Panc1 (cell line): ENCODE measurements around the gene HNF4A. TPM values are rescaled to one million over a fixed set of nuclear protein-coding genes. Genes with fewer than 3 reads are reported as not detected.

Source experiments
- ATAC-seq: fragments of 200-7000 bp; cut with Tn5 transposase; 2 replicates; pipeline ENCODE4 v1.9.1; 2020; ENCODE audit warnings: mild to moderate bottlenecking, moderate library complexity
- BruUV-seq: library from RNA; stranded (reverse); fragments of 400-500 nt; replicated peaks from 2 replicates; lab custom pipeline; 2021; lab: Mats Ljungman, UMichigan
- CTCF ChIA-PET: fragments of 300-600 bp; sonication (Branson Sonifier 250); formaldehyde crosslinking; loops from one replicate; lab custom pipeline; 2022; ENCODE audit warnings: antibody characterized with exemption; lab: Charles Lee
- POLR2A ChIA-PET: fragments of 300-600 bp; sonication (Branson Sonifier 250); formaldehyde crosslinking; loops from one replicate; lab custom pipeline; 2022; ENCODE audit warnings: antibody characterized with exemption; lab: Charles Lee
- DNase-seq: peaks from one replicate; pipeline ENCODE4 v3.0.0-alpha.2; 2010; ENCODE audit warnings: low read depth, low spot score
- H3K27ac ChIP-seq: 2 replicates; pipeline ENCODE4 v1.5.1; 2011; ENCODE audit warnings: mild to moderate bottlenecking, low read length, inconsistent platforms
- H3K27me3 ChIP-seq: fragments of 200-500 bp; sonication (Bioruptor generic); 2 replicates; pipeline ENCODE4 v1.6.0; 2014; ENCODE audit warnings: low read length, inconsistent platforms; ENCODE audit not compliant: control insufficient read depth, insufficient read depth
- H3K36me3 ChIP-seq: fragments of 200-500 bp; sonication (Bioruptor generic); 2 replicates; pipeline ENCODE4 v1.5.1; 2014; ENCODE audit warnings: inconsistent platforms, mild to moderate bottlenecking, low read length, moderate library complexity; ENCODE audit not compliant: control insufficient read depth, insufficient read depth
- H3K4me1 ChIP-seq: 2 replicates; pipeline ENCODE4 v1.5.1; 2011; ENCODE audit warnings: inconsistent platforms, mild to moderate bottlenecking, low read length, moderate library complexity; ENCODE audit not compliant: control insufficient read depth, insufficient read depth
- H3K4me3 ChIP-seq, 2 experiments: 2 replicates each; pipeline ENCODE4 v1.5.1; 2011 to 2012; ENCODE audit warnings: low read depth in 2 of 2, low read length in 2 of 2, mild to moderate bottlenecking in 2 of 2, inconsistent platforms in 1 of 2, moderate library complexity in 1 of 2
- H3K9me3 ChIP-seq: fragments of 200-500 bp; sonication (Bioruptor generic); 2 replicates; pipeline ENCODE4 v1.5.1; 2014; ENCODE audit warnings: low read depth, mild to moderate bottlenecking, inconsistent platforms, low read length, moderate library complexity; ENCODE audit not compliant: control insufficient read depth, insufficient read depth
- CTCF ChIP-seq: fragments of 450-650 bp; IDR thresholded peaks from 2 replicates; pipeline ENCODE4 v1.5.1; 2017; ENCODE audit warnings: mild to moderate bottlenecking
- POLR2AphosphoS5 ChIP-seq: IDR thresholded peaks from 2 replicates; pipeline ENCODE4 v1.6.1; 2012; ENCODE audit warnings: mild to moderate bottlenecking, low read depth, low read length, moderate library complexity
- REST ChIP-seq, 2 experiments: IDR thresholded peaks; 2 replicates each; pipeline ENCODE4 v1.6.1; 2011 to 2012; ENCODE audit warnings: low read depth in 2 of 2, control low read depth in 1 of 2, low read length in 1 of 2, mild to moderate bottlenecking in 1 of 2, moderate library complexity in 1 of 2; ENCODE audit not compliant: insufficient read depth in 1 of 2
- SIN3A ChIP-seq: IDR thresholded peaks from 2 replicates; pipeline ENCODE4 v1.6.1; 2012; ENCODE audit warnings: low read depth, mild to moderate bottlenecking, low read length, moderate library complexity, borderline replicate concordance; ENCODE audit not compliant: insufficient read depth
- TCF7L2 ChIP-seq: IDR thresholded peaks from 2 replicates; pipeline ENCODE4 v1.6.1; 2011; ENCODE audit warnings: mild to moderate bottlenecking, low read depth, low read length, inconsistent platforms
- in situ Hi-C: cut with HindIII; loops from 2 replicates; pipeline ENCODE4 v1.10.0; 2016; ENCODE audit warnings: low sequenced_read_pairs, low pct_unique_long_range_greater_than_20kb
- intact Hi-C: fragments of 100-400 bp; cut with micrococcal nuclease; formaldehyde crosslinking; loops from one replicate; pipeline ENCODE4 v1.10.0; 2022; ENCODE audit not compliant: unreplicated experiment
- total RNA-seq: library from RNA; stranded (reverse); gene quantifications from one replicate; pipeline ENCODE4 v1.2.1, GENCODE V29; 2021; ENCODE audit not compliant: unreplicated experiment

The HNF4A gene
- total RNA-seq, 1 experiment from 2014 or later, result 0.28 TPM

- TF ChIP-seq CTCF, result no peak
- no peak for TF ChIP-seq POLR2AphosphoS5
- no peak for TF ChIP-seq TCF7L2
- TF ChIP-seq SIN3A, result no peak
- no peak for TF ChIP-seq REST (IDR thresholded peaks at IDR 0.05; ENCODE audit: insufficient read depth in 1 of 2, low read depth in 2 of 2, low read length in 1 of 2)
- no peaks in the 10 kb centered on the region for H3K4me1 ChIP-seq
- ATAC-seq, result no peak
- H3K36me3 ChIP-seq, result no peaks in the 10 kb centered on the region
- in situ Hi-C loops (no loop called here), intact Hi-C loops (no loop called here)
- CTCF ChIA-PET, result no interaction called here
- no peaks in the 10 kb centered on the region for H3K9me3 ChIP-seq
- POLR2A ChIA-PET, result no interaction called here
- no peak overlapping the region for H3K4me3 ChIP-seq
- DNase-seq, result no peak
- no TSS peak for BruUV-seq
- peaks cover 3% of the 10 kb centered on the region; the same call in 1 of the 2 replicates for H3K27me3 ChIP-seq
- no peak overlapping the region for H3K27ac ChIP-seq
These were observed 60.6 kb downstream of the HNF4A start for GRCh38 chr20:44415833-44416715.

- ChIA-PET POLR2A (interaction anchor here (0.6 kb wide), 1 partner anchor 51 kb away, joined by 7 read pairs; no protein-coding TSS in a partner anchor), CTCF (no interaction called here)
- intact Hi-C loops (no loop called here), in situ Hi-C loops (no loop called here)
- ATAC-seq, result no peak
- no TSS peak for BruUV-seq
- no peak for DNase-seq
- Histone ChIP-seq H3K27me3 (peaks cover 3% of the 10 kb centered on the region; the same call in 1 of the 2 replicates), H3K4me3 (no peak overlapping the region), H3K4me1 (no peaks in the 10 kb centered on the region), H3K27ac (no peak overlapping the region), H3K9me3 (no peaks in the 10 kb centered on the region), H3K36me3 (no peaks in the 10 kb centered on the region)
- no peak for TF ChIP-seq POLR2AphosphoS5
- TF ChIP-seq SIN3A, result no peak
- no peak for TF ChIP-seq CTCF
- TF ChIP-seq TCF7L2, result no peak
- TF ChIP-seq REST (IDR thresholded peaks at IDR 0.05; ENCODE audit: insufficient read depth in 1 of 2, low read depth in 2 of 2, low read length in 1 of 2), result no peak
These were observed 62.8 kb downstream of the HNF4A start for GRCh38 chr20:44418069-44418905.
